Stimulated activated naive CD4-positive, alpha-beta T cell treated with Interleukin-2 at 50 U/mL for 16 hours (primary cell): ENCODE data around the gene NOVA1.

Experiments
- DNase-seq: peaks from one replicate; lab custom pipeline; 2025; lab: John Stamatoyannopoulos, UW

NOVA1 gene

GRCh38 chr14:26593357-26593756, 4.5 kb downstream of the NOVA1 start:
- DNase-seq: no peak

GRCh38 chr14:26589925-26590324, 7.9 kb downstream of the NOVA1 start:
- no peak for DNase-seq

- DNase-seq: no peak
These were observed 20.1 kb downstream of the NOVA1 start for GRCh38 chr14:26577711-26578110.

- DNase-seq: no peak
These were observed 43.6 kb downstream of the NOVA1 start for GRCh38 chr14:26554069-26554772.

- DNase-seq: no peak
These were observed 48.3 kb downstream of the NOVA1 start for GRCh38 chr14:26549571-26549970.

- no peak for DNase-seq
These were observed 49.4 kb downstream of the NOVA1 start for GRCh38 chr14:26548406-26548805.

- DNase-seq: no peak
These were observed 59.7 kb downstream of the NOVA1 start for GRCh38 chr14:26538176-26538575.

GRCh38 chr14:26531894-26532293, 65.9 kb downstream of the NOVA1 start:
- no peak for DNase-seq

- DNase-seq: no peak
These were observed 69.2 kb downstream of the NOVA1 start for GRCh38 chr14:26528415-26529182.

- DNase-seq: no peak
These were observed 70.7 kb downstream of the NOVA1 start for GRCh38 chr14:26527095-26527494.

GRCh38 chr14:26526137-26526536, 71.7 kb downstream of the NOVA1 start:
- no peak for DNase-seq

- DNase-seq: no peak
These were observed 72.7 kb downstream of the NOVA1 start for GRCh38 chr14:26525085-26525484.

GRCh38 chr14:26522967-26523366, 74.9 kb downstream of the NOVA1 start:
- DNase-seq: no peak

- no peak for DNase-seq
These were observed 80.1 kb downstream of the NOVA1 start for GRCh38 chr14:26517771-26518170.

GRCh38 chr14:26500028-26500427, 97.8 kb downstream of the NOVA1 start:
- no peak for DNase-seq

GRCh38 chr14:26499546-26499945, 98.3 kb downstream of the NOVA1 start:
- DNase-seq: no peak

- no peak for DNase-seq
These were observed 110.9 kb downstream of the NOVA1 start for GRCh38 chr14:26486922-26487321.

- no peak for DNase-seq
These were observed 113.3 kb downstream of the NOVA1 start for GRCh38 chr14:26484562-26484961.

GRCh38 chr14:26478967-26479366, 118.9 kb downstream of the NOVA1 start:
- DNase-seq: no peak

- DNase-seq: no peak
These were observed 131.0 kb downstream of the NOVA1 start for GRCh38 chr14:26466862-26467261.

- DNase-seq: no peak
These were observed 134.7 kb downstream of the NOVA1 start for GRCh38 chr14:26463136-26463535.

- no peak for DNase-seq
These were observed 143.7 kb downstream of the NOVA1 start for GRCh38 chr14:26454105-26454504.

GRCh38 chr14:26448181-26448855, 149.5 kb downstream of the NOVA1 start:
- DNase-seq: no peak
